Measurements from ENCODE around the gene GSTP1.

DNA sequence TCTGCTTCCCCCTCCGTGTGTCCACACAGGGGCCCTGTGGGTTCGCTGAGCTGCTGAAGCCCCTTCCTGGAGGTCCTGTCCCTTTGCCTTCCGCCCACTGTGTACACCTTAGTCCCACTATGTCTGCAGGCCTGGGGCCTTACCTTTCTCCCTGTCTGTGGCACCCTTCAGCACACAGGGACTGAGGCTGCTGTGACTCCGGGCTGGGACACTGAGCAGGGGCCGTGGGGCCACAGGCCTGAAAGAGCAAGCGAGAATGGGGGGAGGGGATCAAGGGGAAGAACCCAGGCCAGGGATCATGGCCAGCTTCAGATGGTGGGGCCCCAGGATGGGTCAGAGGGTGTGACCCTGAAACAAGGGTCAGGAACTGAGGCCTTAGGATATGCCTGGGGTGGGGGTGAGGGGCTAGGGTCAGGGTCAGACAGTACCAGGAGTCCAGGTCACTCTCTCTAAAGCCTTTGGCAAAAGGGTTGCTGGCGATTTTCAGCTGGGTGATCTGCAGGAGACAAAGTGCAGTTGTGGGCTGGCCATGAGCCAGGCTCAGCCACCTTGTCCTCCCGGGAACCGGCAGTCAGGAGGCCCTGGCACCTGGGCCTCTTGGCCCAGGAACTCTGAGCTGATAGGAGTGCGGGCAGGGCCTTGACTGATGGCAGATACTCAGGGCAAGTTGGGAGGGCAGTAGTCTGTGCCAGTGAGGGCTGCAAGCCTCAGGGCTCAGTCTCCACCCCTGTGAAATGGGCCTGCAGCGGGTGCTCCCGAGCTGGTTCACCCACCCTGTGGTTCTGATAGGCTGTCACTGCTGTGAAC lies 48.8 kb downstream of the GSTP1 start:
- no peak for TF ChIP-seq CTCF (IDR thresholded peaks at IDR 0.05; ENCODE audit: poor library complexity)
- TF ChIP-seq EZH2 (IDR thresholded peaks at IDR 0.05; ENCODE audit: borderline replicate concordance), result no peak
